ENCODE data around the gene SOD2. TPM values are rescaled to one million over a fixed set of nuclear protein-coding genes. Genes with fewer than 3 reads are reported as not detected.

Gene SOD2
- total and polyA plus RNA-seq, 2 of the 13 experiments (the other 11 are each of a cell fraction or from before 2014, with no cell fraction given), result 304 to 309 TPM

DNA sequence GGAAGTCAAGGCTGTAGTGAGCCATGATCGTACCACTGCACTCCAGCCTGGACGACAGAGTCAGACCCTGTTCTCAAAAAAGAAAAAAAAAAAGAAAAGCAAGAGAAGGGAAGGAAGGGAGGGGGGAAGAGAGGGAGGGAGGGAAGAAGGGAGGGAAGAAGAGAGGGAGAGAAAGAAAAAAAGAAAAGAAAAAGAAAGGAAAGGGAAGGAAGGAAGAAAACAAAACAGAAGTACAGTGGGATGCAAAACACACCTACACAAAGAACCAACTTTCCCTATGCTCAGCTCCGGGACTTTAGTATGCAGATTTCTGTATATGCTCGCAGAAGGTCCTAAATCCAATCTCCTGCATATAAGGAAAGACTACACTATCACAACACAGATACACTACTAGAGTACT, 31.7 kb upstream of the SOD2 start (continued):
- TF ChIP-seq, protein P1, sequence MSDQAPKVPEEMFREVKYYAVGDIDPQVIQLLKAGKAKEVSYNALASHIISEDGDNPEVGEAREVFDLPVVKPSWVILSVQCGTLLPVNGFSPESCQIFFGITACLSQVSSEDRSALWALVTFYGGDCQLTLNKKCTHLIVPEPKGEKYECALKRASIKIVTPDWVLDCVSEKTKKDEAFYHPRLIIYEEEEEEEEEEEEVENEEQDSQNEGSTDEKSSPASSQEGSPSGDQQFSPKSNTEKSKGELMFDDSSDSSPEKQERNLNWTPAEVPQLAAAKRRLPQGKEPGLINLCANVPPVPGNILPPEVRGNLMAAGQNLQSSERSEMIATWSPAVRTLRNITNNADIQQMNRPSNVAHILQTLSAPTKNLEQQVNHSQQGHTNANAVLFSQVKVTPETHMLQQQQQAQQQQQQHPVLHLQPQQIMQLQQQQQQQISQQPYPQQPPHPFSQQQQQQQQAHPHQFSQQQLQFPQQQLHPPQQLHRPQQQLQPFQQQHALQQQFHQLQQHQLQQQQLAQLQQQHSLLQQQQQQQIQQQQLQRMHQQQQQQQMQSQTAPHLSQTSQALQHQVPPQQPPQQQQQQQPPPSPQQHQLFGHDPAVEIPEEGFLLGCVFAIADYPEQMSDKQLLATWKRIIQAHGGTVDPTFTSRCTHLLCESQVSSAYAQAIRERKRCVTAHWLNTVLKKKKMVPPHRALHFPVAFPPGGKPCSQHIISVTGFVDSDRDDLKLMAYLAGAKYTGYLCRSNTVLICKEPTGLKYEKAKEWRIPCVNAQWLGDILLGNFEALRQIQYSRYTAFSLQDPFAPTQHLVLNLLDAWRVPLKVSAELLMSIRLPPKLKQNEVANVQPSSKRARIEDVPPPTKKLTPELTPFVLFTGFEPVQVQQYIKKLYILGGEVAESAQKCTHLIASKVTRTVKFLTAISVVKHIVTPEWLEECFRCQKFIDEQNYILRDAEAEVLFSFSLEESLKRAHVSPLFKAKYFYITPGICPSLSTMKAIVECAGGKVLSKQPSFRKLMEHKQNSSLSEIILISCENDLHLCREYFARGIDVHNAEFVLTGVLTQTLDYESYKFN (CRISPR knock-in tag; conservative IDR thresholded peaks at IDR 0.05), result no peak
- TF ChIP-seq JUN (CRISPR knock-in tag; IDR thresholded peaks at IDR 0.05) (no peak), ZNF704 (CRISPR knock-in tag; IDR thresholded peaks at IDR 0.05; ENCODE audit: borderline replicate concordance) (no peak), NR1H2 (CRISPR knock-in tag; IDR thresholded peaks at IDR 0.05; ENCODE audit: borderline replicate concordance, low read depth) (no peak), IRF2 (CRISPR knock-in tag; IDR thresholded peaks at IDR 0.05) (no peak), SALL2 (CRISPR knock-in tag; IDR thresholded peaks at IDR 0.05) (no peak), ATRX (CRISPR knock-in tag; IDR thresholded peaks at IDR 0.05; ENCODE audit: borderline replicate concordance) (no peak), RBFOX2 (IDR thresholded peaks at IDR 0.05; ENCODE audit: low read depth, low read length) (0 out of 2 replicates have a peak, but pooled peaks have one; percentile 8)
- TF ChIP-seq, protein P2, sequence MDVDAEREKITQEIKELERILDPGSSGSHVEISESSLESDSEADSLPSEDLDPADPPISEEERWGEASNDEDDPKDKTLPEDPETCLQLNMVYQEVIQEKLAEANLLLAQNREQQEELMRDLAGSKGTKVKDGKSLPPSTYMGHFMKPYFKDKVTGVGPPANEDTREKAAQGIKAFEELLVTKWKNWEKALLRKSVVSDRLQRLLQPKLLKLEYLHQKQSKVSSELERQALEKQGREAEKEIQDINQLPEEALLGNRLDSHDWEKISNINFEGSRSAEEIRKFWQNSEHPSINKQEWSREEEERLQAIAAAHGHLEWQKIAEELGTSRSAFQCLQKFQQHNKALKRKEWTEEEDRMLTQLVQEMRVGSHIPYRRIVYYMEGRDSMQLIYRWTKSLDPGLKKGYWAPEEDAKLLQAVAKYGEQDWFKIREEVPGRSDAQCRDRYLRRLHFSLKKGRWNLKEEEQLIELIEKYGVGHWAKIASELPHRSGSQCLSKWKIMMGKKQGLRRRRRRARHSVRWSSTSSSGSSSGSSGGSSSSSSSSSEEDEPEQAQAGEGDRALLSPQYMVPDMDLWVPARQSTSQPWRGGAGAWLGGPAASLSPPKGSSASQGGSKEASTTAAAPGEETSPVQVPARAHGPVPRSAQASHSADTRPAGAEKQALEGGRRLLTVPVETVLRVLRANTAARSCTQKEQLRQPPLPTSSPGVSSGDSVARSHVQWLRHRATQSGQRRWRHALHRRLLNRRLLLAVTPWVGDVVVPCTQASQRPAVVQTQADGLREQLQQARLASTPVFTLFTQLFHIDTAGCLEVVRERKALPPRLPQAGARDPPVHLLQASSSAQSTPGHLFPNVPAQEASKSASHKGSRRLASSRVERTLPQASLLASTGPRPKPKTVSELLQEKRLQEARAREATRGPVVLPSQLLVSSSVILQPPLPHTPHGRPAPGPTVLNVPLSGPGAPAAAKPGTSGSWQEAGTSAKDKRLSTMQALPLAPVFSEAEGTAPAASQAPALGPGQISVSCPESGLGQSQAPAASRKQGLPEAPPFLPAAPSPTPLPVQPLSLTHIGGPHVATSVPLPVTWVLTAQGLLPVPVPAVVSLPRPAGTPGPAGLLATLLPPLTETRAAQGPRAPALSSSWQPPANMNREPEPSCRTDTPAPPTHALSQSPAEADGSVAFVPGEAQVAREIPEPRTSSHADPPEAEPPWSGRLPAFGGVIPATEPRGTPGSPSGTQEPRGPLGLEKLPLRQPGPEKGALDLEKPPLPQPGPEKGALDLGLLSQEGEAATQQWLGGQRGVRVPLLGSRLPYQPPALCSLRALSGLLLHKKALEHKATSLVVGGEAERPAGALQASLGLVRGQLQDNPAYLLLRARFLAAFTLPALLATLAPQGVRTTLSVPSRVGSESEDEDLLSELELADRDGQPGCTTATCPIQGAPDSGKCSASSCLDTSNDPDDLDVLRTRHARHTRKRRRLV (CRISPR knock-in tag; IDR thresholded peaks at IDR 0.05), result 0 out of 2 replicates have a peak, but pooled peaks have one; percentile 39
